ENCODE measurements around the gene GALNT12.

Gene GALNT12

GRCh38 chr9:98864281-98865174 is 57.1 kb downstream of the GALNT12 start:
- no peak for DNase-seq

GRCh38 chr9:98865284-98865875 is 57.9 kb downstream of the GALNT12 start:
- DNase-seq = no peak

- DNase-seq = no peak
These were observed 59.1 kb downstream of the GALNT12 start for GRCh38 chr9:98866435-98867102.

- no peak for DNase-seq
These were observed 59.6 kb downstream of the GALNT12 start for GRCh38 chr9:98867103-98867428.

GRCh38 chr9:98867429-98868168 is 60.1 kb downstream of the GALNT12 start:
- DNase-seq = no peak

GRCh38 chr9:98869078-98869745 is 61.7 kb downstream of the GALNT12 start:
- DNase-seq = no peak

- DNase-seq = no peak
These were observed 62.4 kb downstream of the GALNT12 start for GRCh38 chr9:98869866-98870265.

- no peak for DNase-seq
These were observed 63.5 kb downstream of the GALNT12 start for GRCh38 chr9:98870782-98871557.

GRCh38 chr9:98871558-98872065 is 64.1 kb downstream of the GALNT12 start:
- DNase-seq = no peak

- no peak for DNase-seq
These were observed 66.1 kb downstream of the GALNT12 start for GRCh38 chr9:98873526-98873925.

- DNase-seq = no peak
These were observed 66.5 kb downstream of the GALNT12 start for GRCh38 chr9:98873951-98874371.

- DNase-seq = no peak
These were observed 67.3 kb downstream of the GALNT12 start for GRCh38 chr9:98874721-98875255.

GRCh38 chr9:98875536-98875935 is 68.1 kb downstream of the GALNT12 start:
- DNase-seq = no peak

- no peak for DNase-seq
These were observed 69.8 kb downstream of the GALNT12 start for GRCh38 chr9:98877311-98877710.

GRCh38 chr9:98879094-98879962 is 71.9 kb downstream of the GALNT12 start:
- DNase-seq = no peak

- DNase-seq = no peak
These were observed 72.5 kb downstream of the GALNT12 start for GRCh38 chr9:98879963-98880310.

- DNase-seq = no peak
These were observed 73.0 kb downstream of the GALNT12 start for GRCh38 chr9:98880311-98881015.

GRCh38 chr9:98881356-98881755 is 73.9 kb downstream of the GALNT12 start:
- no peak for DNase-seq

- DNase-seq = no peak
These were observed 74.5 kb downstream of the GALNT12 start for GRCh38 chr9:98881836-98882568.
